HG03354 (cell line): Measurements from ENCODE around the gene ZBTB7A.

Experiments used
- ATAC-seq: cut with Tn5 transposase; IDR thresholded peaks from one replicate; pipeline ENCODE4 v1.9.1; 2021; ENCODE audit warnings: mild to moderate bottlenecking; ENCODE audit not compliant: unreplicated experiment, poor library complexity, severe bottlenecking

Gene ZBTB7A

DNA sequence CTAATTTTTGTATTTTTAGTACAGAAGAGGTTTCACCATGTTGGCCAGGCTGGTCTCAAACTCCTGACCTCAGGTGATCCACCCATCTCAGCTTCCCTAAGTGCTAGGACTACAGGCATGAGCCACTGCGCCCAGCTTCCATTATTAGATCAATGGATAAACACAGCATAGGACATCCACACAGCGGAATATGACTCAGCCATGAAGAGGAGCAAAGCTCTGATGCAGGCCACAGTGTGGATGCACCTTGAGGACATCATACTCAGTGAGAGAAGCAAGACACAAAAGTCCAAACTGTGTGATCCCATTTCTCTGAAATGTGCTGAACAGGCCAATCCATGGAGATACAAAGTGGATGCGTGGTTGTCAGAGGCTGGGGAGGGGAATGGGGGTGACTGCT, 4.9 kb upstream of the ZBTB7A start:
- ATAC-seq = no peak

DNA sequence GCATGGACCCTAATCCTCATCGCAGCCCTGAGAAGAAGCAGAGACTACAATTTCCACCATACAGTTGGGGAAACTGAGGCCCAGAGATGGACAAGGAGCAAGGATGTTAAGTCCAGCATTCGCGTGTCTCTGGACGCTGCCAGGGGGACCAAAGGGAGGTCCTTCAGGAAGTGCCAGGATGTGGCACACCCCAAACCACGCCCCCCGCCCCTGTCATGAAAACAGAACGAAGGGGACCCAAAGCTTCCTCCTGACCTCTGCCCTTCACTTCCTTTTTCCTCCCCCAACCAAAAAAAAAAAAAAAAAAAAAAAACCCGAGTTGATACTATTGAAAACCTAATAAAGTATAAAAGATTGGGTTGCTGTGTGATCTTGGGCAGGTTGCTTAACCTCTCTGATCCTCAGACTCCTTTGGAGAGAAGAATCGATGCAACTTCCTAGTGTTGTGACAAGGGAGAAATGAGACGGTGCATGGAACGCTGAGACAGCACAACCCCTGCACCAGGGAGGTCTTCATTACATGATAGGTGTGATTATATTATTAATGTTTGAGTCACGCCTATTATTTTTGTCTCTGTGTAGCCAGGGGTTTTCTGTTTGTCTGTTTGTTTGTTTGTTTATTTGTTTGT, 2.7 kb upstream of the ZBTB7A start:
- no peak for ATAC-seq

GRCh38 chr19:4068047-4068966, 1.6 kb upstream of the ZBTB7A start:
- no peak for ATAC-seq

GRCh38 chr19:4067396-4068046, 822 bp upstream of the ZBTB7A start:
- ATAC-seq = no peak

DNA sequence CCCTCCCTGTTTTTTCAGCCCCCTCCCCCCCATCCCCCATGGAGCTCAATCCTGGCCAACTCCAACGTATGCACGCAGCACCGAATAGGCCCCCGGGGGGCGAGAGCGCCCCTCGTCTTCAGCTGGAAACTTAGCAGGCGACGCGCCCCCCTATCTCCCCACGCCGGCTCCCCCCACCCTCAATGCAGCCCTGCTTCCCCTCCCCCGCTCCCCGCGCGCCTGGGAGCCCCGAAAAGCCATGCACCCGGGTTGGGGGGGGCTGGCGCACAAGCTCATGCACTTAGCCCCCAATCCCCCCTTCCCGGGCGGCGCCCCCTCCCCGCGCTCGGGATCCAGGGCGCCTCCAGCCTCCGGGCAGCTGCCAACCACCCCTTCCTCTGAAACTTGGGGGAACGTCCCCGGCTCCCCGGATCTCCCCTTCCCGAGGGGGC, 508 bp downstream of the ZBTB7A start:
- no peak for ATAC-seq

- peak; percentile 75 for ATAC-seq
Observed at GRCh38 chr19:4065430-4066175, 1.1 kb downstream of the ZBTB7A start.

DNA sequence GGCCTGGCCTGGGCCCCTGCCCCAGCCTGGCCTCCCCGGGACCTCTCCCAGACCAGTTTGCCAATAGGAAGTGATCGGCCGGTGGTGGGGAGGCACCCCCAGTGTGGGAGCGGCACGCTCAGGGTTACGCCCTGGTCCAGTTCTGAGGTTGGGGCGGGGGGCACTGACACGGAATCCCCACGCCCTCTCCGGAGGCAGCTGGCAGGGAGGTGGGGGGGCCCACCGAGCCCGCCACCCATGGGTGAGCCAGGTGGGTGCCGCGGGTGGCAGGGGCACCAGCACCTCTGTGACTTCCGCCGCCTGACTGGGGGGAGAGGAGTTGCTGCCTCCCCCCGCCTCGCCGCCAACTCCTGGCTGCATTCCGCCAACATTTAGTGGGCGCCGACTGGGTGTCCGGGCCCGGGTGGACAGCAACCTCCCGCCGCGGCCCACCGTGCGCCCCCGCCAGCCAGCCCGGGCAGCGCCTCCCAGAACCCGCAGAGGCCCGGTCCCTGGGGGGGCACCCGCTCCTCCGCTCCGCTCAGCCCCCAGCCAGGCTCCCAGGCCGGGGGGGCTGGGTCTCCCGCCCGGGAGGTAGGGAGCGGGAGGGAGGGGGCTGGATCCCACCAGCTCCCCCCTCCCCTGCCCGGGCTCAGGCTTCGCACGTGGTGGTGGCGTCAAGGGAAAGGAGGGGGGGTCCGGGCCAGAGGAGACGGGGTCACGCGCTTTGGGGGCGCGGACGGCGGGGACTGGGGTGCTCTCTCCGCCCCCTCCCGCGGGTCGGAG, 2.0 kb downstream of the ZBTB7A start:
- peak; percentile 7 for ATAC-seq

DNA sequence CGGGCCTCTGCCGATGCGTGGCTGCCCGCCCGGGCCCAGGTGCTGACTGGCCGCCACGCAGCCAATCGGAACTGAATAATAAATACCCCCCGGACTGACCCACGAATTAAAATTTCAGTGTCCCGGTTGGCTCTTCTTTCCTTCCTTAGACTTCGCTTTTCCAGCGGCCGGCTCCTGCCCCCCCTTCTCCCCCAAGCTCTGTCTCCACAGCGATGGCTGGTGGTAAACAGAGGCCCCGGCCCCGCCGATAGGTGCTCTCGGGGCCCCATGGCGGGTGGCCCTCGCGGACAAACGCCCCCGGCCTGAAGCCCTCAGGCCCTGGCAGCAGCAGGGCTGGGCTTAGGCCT, 2.6 kb downstream of the ZBTB7A start:
- ATAC-seq = no peak

- ATAC-seq = no peak
Observed at GRCh38 chr19:4063369-4064148, 3.1 kb downstream of the ZBTB7A start.

DNA sequence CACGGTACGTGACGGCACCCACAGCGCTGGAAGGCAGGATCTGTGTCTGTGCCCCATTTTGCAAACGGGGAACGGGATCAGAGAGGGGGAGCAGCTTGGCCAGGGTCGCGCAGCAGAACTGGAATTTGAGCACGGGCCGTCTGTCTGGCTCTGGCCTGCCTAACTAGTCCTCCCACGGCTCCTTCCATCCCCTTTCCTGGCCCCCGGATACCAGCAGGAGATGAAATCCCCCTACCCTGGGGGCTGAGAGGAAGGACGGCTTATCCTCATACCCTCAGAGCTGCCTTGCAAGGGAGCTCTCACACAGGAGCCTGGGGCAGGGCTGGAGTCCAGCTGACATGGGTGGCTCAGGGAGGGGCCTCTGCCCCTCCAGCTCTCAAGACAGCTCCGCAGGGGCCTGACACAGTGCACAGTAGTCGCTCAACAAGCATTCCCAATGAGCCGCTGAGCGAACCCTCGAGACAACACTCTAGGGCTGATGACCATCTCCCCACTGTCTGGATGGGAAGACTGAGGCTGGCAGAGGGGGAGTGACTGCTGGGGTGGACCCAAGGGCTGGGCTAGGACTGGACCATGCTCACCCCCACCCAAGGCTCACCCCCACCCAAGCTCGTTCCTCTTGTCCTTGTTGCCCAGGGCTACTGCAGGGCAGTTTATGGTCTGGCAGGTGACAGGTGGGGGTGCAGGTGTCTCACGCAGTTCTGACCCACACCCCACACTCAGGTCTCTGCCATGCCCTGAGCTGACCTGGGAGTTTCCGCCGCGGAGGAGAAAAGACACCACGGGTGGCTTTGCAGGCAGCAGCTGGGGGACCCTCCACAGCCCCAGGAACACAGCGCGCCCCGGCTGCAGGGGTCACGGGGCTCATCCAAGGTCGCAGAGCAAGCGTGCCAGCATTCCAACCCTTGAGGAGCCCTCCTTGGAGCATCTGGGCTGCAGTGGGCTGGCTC, 4.0 kb downstream of the ZBTB7A start:
- no peak for ATAC-seq

- ATAC-seq = no peak
Observed at GRCh38 chr19:4061683-4062418, 4.8 kb downstream of the ZBTB7A start.

GRCh38 chr19:4061178-4061682, 5.5 kb downstream of the ZBTB7A start:
- ATAC-seq = no peak

DNA sequence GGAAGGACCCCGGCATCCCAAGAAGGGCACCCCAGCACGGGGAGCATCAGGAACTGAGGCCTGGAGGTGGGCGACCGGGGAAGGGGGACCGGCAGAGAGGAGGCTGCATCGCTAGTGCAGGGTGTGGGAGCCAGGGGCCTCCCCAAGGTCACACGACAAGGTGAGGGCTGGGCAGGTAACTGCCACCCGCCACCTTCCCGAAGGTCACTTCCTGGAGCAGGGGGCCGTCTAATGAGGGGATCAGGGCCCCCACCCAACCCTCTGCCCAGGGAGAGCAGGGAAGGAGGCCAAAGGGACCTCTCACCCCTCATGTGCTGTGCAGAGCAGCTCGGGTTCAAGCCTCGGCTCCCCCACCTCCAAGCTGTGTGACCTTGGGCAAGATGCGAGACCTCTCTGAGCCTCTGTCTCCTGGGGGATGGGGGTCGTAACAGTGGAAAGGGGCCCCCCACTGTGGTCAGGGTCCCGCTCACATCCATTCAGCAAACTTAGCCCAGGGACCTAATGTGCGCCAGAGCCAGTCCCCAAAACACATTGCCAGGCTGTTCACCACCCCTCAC, 6.0 kb downstream of the ZBTB7A start:
- no peak for ATAC-seq

DNA sequence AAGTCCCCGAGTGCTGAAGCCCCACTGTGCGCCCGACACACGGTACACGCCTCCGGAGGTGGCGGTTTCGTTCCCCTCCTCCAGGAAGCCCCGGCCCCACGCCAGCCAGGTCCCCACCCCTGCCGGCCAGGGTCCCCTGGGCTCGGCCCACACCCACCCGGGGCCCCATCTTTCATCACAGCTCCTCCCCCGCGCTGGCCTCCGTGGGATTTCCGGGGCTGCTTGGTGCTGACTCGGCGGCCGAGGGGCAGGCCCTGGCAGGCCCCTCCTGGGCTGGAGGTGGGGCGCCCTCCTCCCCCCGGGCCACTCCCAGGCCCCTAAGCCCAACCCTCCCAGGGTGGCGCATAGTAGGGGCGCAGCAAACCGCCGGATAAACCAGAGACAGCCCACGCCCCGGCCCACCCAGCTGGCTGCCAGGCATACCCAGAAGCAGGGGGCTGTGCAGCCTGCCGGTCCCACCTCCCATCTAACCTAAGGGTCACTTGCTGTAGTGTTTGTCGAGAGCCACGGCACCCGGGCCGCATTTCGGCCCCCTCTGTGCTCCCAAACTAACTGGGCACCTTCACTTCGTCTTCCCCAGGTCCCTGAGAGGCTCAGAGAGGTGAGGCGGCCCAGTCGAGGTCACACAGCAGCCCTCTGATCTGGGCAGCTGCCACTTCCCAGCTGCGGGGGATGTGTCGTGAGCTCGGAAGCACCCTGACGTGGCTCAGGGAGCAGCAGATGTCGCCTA, 6.6 kb downstream of the ZBTB7A start:
- no peak for ATAC-seq

DNA sequence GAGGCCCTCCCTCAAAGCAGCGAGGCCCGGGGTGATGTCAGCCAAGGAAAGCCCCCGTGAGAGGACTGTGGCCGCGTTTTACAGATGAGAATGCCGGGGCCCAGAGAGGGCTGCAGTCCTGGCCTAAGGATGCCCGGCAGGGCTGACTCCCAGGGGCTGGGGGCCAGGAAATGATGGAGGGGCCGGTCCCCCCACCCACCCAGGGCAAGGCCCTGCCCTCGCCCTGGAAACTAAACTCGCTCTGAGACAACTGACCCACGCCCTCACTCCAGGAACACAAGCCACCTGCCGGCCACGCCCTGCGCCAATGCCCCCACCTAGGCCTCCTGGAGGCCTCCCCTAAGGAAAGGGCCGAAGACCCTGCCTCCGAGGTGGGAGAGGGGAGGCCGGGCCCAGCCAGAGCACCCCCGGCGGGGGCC, 7.2 kb downstream of the ZBTB7A start:
- no peak for ATAC-seq
